ENCODE data around the gene DYRK1B.
"Not testable (repeated sequence)": the region's sequence is repeated elsewhere in the genome, so short reads cannot be mapped to it uniquely, and the experiment has no call there.

The DYRK1B gene

DNA sequence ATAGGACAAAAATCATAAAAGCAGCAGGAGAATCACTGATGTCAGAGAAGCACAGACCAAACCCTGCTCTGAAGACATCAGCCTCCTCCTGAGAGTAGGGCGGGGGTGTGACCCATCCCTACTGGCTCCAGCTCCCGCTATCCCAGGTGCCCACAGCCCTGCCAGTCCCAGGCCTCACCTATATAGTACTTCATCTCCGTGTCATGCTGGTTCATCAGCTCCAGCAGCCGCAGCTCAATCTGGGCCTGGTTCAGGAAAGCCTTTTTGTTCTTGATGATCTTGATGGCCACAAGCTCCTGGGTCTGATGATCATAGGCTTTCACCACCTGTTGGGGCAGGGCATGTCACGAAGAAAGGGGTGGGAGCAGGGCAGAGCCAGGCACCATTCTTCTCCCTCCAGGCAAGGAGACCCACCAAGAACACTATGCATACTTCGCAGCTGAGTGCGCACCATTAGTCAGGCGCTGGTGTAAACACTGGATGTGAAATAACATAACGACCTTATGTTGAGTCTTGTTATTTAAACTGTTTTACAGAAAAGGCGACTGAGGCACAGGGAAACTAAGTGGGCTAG is 4.2 kb downstream of the DYRK1B start:
- no peak for DNase-seq

DNA sequence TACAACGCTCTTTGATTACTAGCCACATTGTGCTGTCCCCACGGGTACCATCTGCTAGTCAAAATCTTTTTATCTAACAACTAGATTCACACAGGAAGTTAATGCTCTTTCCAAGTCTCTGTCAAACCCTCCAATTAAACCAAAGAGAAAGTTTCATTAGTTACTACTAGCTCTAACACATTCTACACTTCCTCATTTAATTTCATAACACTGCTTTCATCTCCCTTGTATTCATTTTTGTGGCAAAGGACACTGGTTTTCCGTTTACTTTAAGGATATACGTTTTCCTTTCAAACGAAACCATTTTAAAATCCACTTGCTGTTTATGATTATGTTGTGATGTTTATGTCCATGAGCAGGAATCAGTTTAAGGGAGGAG is 5.3 kb downstream of the DYRK1B start:
- DNase-seq, result no peak

DNA sequence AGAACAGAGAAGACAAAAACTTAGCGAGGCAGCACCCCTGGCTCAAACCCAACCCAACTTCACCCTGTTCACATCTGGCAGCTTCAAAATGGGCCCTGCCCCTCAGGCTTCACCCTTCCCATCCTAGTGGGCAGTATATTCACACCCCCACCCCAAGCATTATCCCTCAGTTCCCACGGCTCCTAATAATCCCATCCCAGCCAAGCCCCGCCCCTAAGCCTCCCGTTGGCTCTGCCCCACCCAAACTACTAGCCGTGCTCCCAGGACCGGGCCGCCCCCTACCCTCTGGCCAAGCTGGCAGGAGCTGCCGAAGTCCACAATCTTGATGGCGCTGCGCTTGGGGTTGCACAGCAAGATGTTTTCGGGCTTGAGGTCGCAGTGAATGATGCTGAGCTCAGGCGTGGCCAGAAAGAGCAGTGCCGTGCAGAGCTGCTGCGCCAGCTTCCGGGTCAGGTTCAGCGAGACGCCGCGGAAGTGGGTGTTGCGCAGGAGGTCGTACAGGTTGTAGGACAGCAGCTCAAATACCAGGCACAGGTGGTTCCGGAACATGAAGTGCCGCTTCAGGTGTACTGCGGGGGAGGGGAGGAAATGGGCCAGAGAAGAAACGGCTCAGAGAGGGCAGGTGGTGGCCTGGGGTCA is 5.8 kb downstream of the DYRK1B start:
- no peak for DNase-seq

DNA sequence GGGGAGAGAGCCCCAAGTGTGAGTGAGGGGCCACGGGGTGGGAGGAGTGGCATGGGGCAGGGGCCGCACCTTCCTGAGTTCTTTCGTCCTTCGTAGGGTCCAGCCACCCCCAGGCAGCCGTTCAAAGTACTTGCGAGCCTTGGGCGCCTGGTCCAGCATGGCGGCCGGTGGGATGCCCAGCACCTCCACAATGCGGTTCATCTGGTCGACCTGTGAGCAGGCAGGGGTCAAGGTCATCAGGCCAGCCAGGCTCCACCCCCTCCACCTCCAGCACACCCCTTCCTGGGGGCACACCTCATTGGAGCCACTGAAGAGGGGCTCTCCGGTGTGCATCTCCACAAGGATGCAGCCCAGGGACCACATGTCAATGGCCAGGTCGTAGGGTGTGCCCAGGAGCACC is 6.7 kb downstream of the DYRK1B start:
- no peak for DNase-seq

DNA sequence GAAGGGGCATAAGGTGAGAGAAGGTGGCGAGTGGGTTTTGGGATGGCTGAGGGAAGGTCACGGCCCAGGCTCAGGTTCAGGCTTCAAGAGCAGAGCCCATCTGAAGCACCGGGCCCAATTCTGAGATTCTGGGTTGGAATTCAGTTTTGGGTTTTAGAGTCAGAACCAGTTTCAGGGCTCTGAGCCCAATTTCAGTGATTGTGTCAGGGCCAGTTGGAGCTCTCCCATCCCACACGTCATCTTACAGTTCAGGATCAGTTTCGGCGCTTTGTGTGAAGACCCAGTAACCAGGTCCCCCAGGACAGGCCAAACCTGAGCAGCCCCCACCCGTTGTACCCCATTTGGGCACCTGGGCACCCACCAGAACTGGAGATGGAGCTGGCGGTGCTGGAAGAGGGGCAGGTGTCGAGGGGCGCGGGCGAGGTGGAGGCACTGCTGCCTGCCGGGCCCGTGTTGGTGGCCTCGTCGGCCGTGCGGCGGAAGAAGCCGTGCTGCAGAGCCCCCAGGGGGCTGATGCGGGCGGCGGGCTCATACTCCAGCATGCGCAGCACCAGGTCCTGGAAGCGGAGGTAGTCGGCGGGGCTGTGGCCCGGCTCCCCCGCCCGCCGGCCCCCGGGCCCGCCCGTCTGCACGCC is 7.5 kb downstream of the DYRK1B start:
- DNase-seq, result no peak

DNA sequence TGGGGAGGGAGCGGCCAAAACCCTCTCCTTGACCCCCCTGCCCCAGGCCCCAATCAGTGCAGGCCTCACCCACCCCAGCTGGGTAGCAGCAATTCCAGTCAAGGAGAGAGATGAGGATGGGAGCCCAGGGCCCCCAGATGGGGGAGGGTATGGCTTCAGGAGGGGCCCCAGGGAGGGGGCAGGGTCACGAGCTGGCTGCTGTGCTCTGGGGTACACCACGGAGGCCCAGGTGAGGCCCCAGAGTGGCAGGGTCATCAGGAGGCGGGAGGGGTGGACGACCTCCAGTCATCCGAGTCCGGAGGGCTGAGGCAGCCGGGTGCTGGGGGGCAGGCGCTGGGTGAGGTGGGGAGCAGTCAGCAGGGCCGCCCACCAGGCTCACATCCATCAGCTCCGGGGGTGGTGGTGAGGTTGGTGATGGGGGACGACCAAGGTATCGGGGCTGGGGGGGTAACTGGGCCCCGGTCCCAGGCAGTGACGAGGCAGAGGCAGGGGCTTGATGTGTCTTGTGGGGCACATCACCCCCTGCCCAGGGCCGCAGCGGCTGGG is 8.4 kb downstream of the DYRK1B start:
- DNase-seq, result no peak

DNA sequence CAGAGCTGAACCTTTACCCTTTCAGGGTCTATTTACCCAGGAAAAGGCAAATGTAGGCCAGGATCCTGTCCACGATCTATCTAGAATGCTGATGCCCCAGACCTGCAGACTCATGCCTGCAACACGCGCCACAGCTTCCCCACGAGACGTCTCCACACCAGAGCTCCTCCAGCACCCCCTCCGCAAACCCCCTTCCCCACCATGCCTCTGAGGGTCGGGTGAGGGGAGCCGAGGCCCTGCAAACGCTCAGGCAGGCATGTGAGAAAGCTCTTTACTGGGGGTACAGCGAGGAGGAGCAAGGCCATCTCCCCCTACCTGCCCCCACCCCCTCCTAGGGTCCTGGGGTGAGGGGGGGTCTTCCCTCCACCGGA is 8.9 kb downstream of the DYRK1B start:
- no peak for DNase-seq

DNA sequence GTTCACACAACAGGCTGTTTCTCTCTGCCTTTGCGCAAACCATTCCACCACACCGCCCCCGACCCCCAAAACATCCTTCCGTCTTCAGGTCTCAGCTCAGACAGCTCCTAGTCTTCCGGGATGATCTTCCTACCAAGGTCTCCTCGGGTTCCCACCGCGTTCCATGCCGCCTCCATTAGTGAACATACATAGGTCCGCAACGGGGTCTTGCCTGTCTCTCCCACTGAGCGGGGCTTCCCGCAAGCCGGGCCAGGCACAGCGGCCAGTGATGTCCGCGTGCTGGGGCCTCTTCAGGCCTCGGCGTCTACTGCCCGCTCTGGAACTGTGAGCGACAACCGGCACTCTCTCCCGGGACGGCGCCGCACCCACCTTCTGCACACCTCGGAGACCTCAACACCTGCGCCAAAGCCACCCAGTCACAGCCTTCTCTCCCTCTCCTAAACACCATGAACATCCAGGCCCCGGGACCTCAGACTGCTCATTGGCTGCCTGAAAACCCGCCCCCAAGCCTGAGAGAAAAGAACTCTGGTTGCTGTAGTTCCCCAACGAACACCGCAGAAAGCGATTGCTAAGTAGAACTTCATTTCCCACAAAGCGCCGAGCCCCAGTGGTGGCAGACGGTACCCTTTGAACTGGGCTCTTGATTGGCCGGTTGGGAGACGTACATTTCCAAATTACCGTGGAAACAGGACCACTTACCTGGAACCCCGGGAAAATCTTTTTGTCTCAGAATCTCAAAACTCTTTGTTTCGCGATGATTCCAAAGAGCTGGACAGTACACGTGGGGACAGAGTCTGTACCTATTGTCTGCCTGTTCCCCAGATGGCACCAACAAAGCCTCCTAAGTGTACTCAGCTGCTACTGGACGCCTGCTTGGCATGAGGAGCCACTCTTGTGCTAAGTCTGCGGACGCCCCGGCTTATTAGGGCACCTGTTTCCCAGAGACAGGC is 9.5 kb downstream of the DYRK1B start:
- DNase-seq, result peak; percentile 94

DNA sequence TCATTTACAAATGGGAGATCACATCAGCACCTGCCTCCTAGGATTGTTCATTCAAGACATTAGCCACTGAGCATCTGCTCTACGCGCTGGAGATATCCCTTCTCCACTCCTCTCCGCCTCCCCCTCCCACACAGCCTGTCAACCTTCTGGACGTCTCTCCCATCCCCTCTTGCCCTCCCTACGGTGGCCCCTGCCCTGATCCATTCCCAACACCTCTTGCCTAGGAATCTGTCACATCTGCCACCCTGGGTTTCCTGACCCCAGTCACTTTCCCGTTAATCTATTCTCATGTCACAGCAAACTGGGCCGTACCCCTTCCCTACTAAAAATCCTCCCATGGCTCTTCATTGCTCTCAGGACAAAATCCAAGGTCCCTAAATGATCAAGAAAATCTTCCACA is 10.3 kb downstream of the DYRK1B start:
- peak; percentile 6 for DNase-seq

DNA sequence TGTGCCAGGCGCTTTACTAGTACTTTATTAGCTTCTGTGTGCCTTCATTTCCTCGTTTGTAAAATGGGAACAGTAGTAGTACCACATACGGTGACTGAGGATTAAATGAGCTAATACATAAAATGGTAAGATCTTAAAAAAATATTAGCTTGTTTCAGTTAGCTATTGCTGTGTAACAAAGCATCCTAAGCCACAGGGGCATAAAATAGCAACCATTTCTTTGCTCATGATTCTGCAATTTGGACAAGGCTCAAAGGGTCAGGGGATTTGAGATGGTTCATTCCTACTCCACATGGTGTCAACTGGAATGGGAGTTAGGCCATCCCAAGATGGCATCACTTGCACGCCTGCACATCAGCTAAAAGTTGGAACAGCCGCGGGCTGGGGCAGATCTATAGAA is 13.3 kb downstream of the DYRK1B start:
- no peak for DNase-seq

DNA sequence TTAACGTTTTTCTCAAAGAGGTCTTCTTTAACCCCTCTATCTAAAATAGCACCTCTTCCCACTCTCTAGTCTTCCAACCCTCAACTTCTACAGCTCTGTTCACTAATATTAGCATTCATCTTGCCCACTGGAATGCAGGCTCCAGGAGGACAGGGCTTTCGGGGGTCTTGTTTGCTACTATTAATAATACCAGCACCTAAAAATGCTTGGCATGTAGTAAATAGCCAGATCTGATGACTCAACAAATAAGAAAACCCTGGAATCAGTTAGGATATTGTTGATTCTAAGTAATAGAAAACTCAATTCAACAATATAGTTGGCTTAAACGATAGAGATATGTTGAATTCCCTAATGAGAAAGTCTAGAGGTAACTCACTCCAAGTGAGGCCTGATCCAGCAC is 14.2 kb downstream of the DYRK1B start:
- no peak for DNase-seq

DNA sequence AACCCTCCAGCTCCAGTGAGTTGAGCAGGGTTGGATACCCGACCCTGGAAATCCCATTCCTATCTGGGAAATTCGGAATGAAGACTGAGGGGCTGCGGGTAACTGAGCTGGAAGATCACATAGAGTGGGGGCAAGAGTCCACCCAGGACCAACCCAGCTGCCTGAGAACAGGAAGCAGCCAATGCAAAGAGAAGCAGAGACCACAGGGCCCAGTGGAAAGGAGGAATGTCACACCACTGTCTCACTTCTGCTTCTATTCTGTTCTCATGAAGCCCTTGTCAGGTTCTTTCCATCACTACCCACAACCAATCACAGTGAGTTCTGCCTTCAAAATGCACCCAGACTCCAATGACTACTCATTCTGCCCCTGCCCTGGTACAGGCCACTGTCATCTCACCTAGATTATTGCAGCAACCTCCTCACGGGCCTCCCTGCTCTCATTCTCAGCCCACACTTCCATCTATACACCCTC is 15.3 kb downstream of the DYRK1B start:
- no peak for DNase-seq

DNA sequence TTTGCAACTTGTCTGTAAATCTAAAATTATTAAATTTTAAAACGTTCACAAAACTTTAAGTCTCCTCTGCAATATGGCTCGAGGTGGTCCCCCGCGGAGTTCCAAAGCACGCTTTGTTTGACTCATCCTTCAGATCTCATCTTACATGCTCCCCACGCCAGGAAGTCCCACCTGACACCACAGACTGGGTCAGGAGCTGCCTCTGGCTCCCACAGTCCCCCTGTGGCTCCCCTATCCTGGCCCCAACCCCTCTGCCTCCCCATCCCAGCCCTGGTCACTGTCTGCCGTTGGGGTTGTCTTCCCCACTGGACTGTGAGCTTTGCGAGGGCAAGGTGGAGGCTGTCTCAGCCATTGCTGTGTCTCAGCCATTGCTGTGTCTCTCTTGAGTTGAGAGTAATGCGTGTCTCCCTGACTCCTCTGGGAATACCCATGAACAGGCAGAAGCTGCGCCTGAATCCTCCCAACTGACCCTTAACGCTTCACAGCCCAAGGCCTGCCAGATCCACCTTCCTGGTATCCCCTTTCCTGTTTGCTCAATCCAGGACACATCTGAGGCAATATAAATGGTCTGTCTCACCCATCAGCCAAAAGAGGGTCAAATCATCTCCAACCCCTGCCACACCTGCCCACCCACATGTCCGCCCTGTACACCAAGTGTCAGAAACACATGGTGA is 15.9 kb downstream of the DYRK1B start:
- DNase-seq, result no peak

DNA sequence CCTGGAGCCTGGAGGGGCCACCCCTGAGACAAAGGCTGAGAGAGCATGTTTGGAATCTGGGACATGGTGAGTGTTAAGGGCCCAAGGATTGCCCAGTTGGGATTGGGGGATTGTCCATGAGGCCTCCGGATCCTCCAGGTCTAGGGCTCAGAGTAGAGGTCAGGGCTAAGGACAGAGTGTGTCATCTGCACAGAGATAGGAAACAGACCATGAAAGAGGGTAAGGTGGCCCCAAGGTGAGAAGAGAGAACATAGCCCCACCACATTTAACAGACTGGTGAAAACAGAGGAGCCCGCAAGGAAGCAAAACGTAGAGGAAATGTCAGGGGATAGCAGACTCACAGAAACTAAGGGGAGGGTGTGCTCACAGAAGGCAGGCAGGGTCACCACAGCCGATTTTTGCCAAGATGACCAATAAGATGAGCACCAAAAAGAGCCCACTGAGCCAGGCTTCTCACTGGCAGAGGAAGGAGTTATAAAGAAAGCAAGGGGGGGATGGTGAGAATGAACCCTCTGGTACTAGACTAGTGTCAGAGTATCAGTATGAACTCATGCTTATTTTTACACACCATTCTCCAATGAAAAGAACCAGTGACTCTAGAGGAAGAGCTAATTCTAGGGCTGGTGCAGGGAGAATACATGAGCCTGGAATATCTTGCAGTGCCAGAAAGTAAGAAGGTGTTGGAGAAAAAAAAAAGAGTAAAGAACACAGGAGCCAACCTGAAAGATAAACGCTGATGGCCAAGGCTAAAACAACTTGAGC is 17.5 kb downstream of the DYRK1B start:
- no peak for DNase-seq

DNA sequence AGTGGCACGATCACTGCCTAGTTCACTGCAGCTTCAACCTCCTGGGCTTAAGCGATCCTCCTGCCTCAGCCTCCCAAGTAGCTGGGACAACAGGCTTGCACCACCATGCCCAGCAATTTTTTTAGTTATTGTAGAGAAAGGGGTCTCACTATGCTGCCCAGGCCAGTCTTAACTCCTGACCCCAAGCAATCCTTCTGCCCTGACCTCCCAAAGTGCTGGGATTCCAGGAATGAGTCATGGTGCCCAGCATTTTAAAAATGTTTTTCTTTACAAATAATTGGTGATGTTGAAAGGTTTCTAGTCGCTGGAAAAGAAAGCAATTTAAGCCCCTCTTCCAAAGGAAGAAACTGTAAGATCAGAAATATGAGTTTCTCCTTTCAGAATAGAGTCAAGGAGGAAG is 19.4 kb downstream of the DYRK1B start:
- DNase-seq, result no peak

DNA sequence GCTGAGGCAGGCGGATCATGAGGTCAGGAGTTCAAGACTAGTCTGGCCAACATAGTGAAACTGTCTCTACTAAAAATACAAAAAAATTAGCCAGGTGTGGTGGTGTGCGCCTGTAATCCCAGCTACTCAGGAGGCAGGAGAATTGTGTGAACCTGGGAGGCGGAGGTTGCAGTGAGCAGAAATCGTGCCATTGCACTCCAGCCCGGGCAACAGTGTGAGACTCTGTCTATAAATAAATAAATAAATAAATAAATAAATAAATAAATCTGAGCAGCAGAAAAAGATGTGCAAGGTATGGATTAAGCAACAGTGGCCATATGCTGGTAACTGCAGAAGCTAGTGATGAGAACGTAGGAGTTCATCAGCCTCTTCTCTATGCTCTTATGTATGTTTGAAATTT is 19.9 kb downstream of the DYRK1B start:
- not testable (repeated sequence) for DNase-seq

DNA sequence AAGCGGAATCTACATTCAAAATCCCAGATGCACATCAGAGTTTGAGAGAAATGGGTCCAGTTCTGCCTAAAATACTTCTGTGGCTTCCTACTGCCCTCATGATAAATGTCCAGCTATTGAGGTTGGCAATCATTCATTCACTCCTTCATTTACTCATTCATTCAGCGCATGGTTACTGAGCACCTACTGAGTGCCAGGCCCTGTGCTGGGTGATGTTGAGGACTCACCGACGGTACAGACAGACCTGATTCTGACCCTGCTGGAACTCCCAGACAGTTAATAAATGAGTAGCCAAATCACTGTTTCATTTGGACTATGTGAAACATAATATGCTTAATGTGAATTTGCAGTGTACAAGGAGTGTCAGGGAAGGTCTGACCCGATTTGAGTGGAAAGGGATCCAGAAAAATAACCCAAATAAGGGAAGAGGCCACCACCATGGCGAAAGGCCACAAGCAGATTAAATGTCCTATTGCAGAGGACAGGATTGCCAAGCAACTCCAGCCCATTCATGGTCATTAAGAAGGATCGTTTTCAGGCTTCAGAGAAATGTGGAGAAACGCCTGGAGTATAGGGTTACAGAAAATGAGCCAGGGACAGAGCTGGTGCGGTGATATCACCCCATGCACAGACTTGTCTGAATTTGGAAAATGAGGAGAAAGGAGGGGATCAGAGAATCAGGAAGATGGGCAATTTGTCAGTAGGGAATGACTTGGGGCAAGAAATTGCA is 20.5 kb downstream of the DYRK1B start:
- no peak for DNase-seq

DNA sequence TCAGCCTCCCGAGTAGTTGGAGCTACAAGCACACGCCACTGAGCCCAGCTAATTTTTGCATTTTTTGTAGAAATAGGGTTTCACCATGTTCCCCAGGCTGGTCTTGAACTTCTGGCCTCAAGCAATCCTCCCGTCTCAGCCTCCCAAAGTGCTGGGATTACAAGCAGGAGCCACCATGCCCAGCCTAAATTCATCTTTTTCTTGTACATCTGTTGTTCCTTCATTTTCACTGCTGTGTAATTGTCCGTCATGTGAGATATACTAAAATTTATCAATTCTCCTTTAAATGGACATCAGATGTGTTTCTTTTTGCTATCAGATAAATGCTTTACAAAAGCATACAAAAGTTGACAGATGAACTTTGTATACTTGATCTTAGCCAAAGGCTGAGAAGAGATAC is 22.9 kb downstream of the DYRK1B start:
- no peak for DNase-seq

DNA sequence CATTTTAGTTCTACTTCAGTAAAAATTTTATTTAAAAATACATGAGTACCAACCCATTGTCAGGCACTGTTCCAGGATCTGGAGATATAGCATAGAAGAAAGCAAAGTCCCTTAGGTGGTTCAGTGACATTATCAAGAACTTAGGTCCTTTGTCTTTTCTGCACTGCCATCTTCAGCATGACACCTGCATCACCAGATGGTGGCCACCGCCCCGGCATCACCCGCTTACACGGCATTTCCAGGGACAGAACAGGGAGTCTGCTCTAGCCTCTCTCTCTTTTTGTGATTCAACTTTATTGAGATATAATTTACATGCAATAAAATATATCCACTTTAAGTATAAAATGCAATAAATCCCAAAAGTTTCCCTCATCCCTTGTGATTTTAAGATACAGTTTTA is 23.5 kb downstream of the DYRK1B start:
- no peak for DNase-seq

DNA sequence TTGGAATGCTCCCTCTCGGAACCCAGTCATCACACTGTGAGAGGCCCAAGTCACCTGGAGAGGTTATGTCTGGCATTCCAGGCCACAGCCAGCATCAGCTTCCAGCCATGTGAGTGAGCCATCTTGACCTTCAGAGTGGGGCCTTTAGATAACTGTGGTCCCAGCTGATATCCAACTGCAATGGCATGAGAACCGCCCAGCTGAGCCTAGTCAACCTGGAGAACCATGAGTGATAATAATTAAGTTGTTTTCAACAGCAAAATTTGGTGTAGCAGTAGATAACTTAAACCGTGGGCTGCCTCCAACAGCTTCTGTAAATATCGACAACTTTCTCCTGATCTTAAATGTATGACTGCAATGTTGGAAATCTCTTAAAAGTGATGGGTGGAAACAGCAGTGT is 24.6 kb downstream of the DYRK1B start:
- no peak for DNase-seq

DNA sequence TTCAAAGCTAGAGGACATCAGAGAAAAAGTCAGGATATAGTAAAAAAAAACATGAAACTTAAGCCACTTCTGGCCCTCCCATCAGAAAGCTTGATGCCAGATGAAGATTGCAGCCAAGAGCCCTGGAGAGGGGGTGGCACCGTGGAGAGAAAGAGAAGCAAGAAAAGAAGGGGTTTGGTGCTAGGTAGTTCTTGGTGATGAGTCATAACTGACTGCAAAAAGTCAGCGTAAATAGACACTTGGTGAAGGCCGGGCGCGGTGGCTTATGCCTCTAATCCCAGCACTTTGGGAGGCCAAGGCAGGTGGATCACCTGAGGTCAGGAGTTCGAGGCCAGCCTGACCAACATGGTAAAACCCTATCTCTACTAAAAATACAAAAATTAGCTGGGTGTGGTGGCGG is 25.3 kb downstream of the DYRK1B start:
- not testable (repeated sequence) for DNase-seq

Data from hematopoietic multipotent progenitor cell treated with erythropoietin and hydrocortisone succinate and interleukin-3 and kit ligand, for 8 days (in vitro differentiated cells).